K562 (cell line): ENCODE measurements around the gene SDK1. TPM values are rescaled to one million over a fixed set of nuclear protein-coding genes. Genes with fewer than 3 reads are reported as not detected.

Source experiments
- ATAC-seq: fragments of 200-7000 bp; cut with Tn5 transposase; 3 replicates; pipeline ENCODE4 v1.9.1; 2020; ENCODE audit warnings: moderate library complexity
- BruUV-seq: library from RNA; stranded (reverse); fragments of 400-500 nt; replicated peaks from 2 replicates; lab custom pipeline; 2021; lab: Mats Ljungman, UMichigan
- CTCF ChIA-PET: fragments of 300-600 bp; formaldehyde crosslinking; extraction: SDS; loops from one replicate; lab custom pipeline; 2021; ENCODE audit warnings: low intra/inter-chr PET ratio; lab: Yijun Ruan, JAX
- POLR2A ChIA-PET: fragments of 300-600, 350-650 bp; sonication (Branson Sonifier 250); formaldehyde crosslinking; extraction: SDS; loops from one replicate; lab custom pipeline; 2021; ENCODE audit warnings: antibody characterized with exemption, inconsistent platforms; lab: Yijun Ruan, JAX
- DNase-seq, 4 experiments: peaks; one replicate each; pipeline versions ENCODE4 v3.0.0 to v3.0.0-alpha.2; 2011 to 2018; ENCODE audit warnings: low spot score in 3 of 4, mixed read lengths in 3 of 4; ENCODE audit errors: extremely low read depth in 1 of 4
- FAIRE-seq: peaks from 2 replicates; lab custom pipeline; 2011; peaks lifted over from hg19 to GRCh38; lab: Jason Lieb, UNC
- H2AFZ ChIP-seq: 2 replicates; pipeline ENCODE4 v1.6.0; 2011; ENCODE audit warnings: low read depth, low read length, control low read depth, inconsistent platforms
- H3K27ac ChIP-seq: fragments of 200-600 bp; 3 replicates; pipeline ENCODE4 v1.8.0; 2011; ENCODE audit warnings: low read depth, mild to moderate bottlenecking, control low read depth, inconsistent platforms, low read length, moderate library complexity, mixed read lengths; ENCODE audit errors: extremely low read depth
- H3K27me3 ChIP-seq, 2 experiments: fragments of 300-600 bp in 1 of 2; 2 replicates in 1 of 2; 3 replicates in 1 of 2; pipeline versions ENCODE4 v1.6.0 to v1.8.0; 2011; ENCODE audit warnings: inconsistent platforms in 2 of 2, low read length in 2 of 2, mild to moderate bottlenecking in 1 of 2, mixed read lengths in 1 of 2, moderate library complexity in 1 of 2; ENCODE audit not compliant: control insufficient read depth in 2 of 2, insufficient read depth in 2 of 2
- H3K36me3 ChIP-seq: fragments of 300-600 bp; 3 replicates; pipeline ENCODE4 v1.8.0; 2011; ENCODE audit warnings: mild to moderate bottlenecking, low read length, inconsistent platforms; ENCODE audit not compliant: control insufficient read depth, insufficient read depth
- H3K4me1 ChIP-seq, 2 experiments: fragments of 200-600 bp in 1 of 2; replicated peaks in 1 of 2; 2 replicates in 1 of 2; 3 replicates in 1 of 2; pipeline versions ENCODE4 v1.5.1 to v1.8.0; 2011; ENCODE audit warnings: inconsistent platforms in 2 of 2, low read length in 2 of 2, mild to moderate bottlenecking in 1 of 2, mixed read lengths in 1 of 2, moderate library complexity in 1 of 2; ENCODE audit not compliant: control insufficient read depth in 2 of 2, insufficient read depth in 2 of 2
- H3K4me2 ChIP-seq: 2 replicates; pipeline ENCODE4 v1.6.1; 2011; ENCODE audit warnings: low read length, control low read depth, inconsistent platforms, mixed read lengths; ENCODE audit not compliant: insufficient read depth
- H3K4me3 ChIP-seq: fragments of 200-600 bp; sonication (generic), shearing (Covaris generic); 2 replicates; pipeline ENCODE4 v1.5.1; 2016; ENCODE audit warnings: control low read depth, inconsistent platforms
- H3K79me2 ChIP-seq: fragments of 200-600 bp; 3 replicates; pipeline ENCODE4 v1.8.0; 2011; ENCODE audit warnings: low read length, inconsistent platforms; ENCODE audit not compliant: control insufficient read depth, insufficient read depth
- H3K9ac ChIP-seq, 2 experiments: 2 replicates each; pipeline versions ENCODE4 v1.6.0 to v1.6.1; 2011; ENCODE audit warnings: low read depth in 2 of 2, low read length in 2 of 2, control low read depth in 1 of 2, inconsistent platforms in 1 of 2, mild to moderate bottlenecking in 1 of 2, mixed read lengths in 1 of 2; ENCODE audit not compliant: insufficient read depth in 1 of 2
- H3K9me1 ChIP-seq: one replicate; pipeline ENCODE4 v1.6.0; 2011; ENCODE audit warnings: inconsistent platforms, mild to moderate bottlenecking, low read length, moderate library complexity; ENCODE audit not compliant: control insufficient read depth, insufficient read depth
- H3K9me3 ChIP-seq: replicated peaks from 2 replicates; pipeline ENCODE4 v1.5.1; 2011; ENCODE audit warnings: low read depth, low read length, inconsistent platforms; ENCODE audit not compliant: control insufficient read depth, insufficient read depth
- H4K20me1 ChIP-seq: replicated peaks from 2 replicates; pipeline ENCODE4 v1.6.1; 2011; ENCODE audit warnings: low read length, inconsistent platforms, mixed read lengths; ENCODE audit not compliant: control insufficient read depth, insufficient read depth
- BRD4 ChIP-seq: fragments of 200-600 bp; sonication (generic); IDR thresholded peaks from 2 replicates; pipeline ENCODE4 v1.6.1; 2017; ENCODE audit warnings: inconsistent platforms
- LCOR ChIP-seq: sonication (generic); formaldehyde crosslinking; IDR thresholded peaks from 2 replicates; pipeline ENCODE4 v1.8.0; 2022; ENCODE audit warnings: mild to moderate bottlenecking, missing genetic modification reagents
- MAFG ChIP-seq: fragments of 450-650 bp; conservative IDR thresholded peaks from 2 replicates; pipeline ENCODE4 v1.6.1; 2016; ENCODE audit warnings: missing genetic modification characterization, missing compliant biosample characterization
- NFATC3 ChIP-seq: fragments of 450-650 bp; IDR thresholded peaks from 2 replicates; pipeline ENCODE4 v1.6.1; 2017; ENCODE audit warnings: mild to moderate bottlenecking
- POLR2G ChIP-seq: fragments of 200-400 bp; formaldehyde crosslinking; IDR thresholded peaks from 2 replicates; pipeline ENCODE4 v1.6.1; 2017; ENCODE audit warnings: low read depth, mild to moderate bottlenecking, antibody characterized with exemption, low read length, moderate library complexity
- RAD21 ChIP-seq, 2 experiments: fragments of 250-450 bp in 1 of 2; fragments of 450-650 bp in 1 of 2; sonication (Bioruptor Pico) in 1 of 2; formaldehyde crosslinking in 1 of 2; IDR thresholded peaks in 1 of 2; conservative IDR thresholded peaks in 1 of 2; 2 replicates each; pipeline versions ENCODE4 v1.4.0 to v1.8.0; 2020 to 2022; ENCODE audit warnings: mild to moderate bottlenecking in 2 of 2, moderate library complexity in 1 of 2
- RUNX1 ChIP-seq: sonication (generic); IDR thresholded peaks from 2 replicates; pipeline ENCODE4 v1.6.1; 2016; ENCODE audit warnings: antibody characterized with exemption, low read depth
- SRSF9 ChIP-seq: fragments of 200-400 bp; formaldehyde crosslinking; IDR thresholded peaks from 2 replicates; pipeline ENCODE4 v1.6.1; 2017; ENCODE audit warnings: low read depth, low read length, borderline replicate concordance
- ZBTB7A ChIP-seq: IDR thresholded peaks from 2 replicates; pipeline ENCODE4 v1.6.1; 2011; ENCODE audit warnings: low read depth, mild to moderate bottlenecking, low read length, moderate library complexity, borderline replicate concordance; ENCODE audit not compliant: control insufficient read depth
- ZFP36 ChIP-seq: fragments of 150-350 bp; IDR thresholded peaks from 2 replicates; pipeline ENCODE4 v1.6.1; 2018; ENCODE audit warnings: low read length, low read depth; ENCODE audit not compliant: partially characterized antibody
- WGBS: fragments of 100-300 bp; shearing (Covaris generic); methylation state at CpG from one replicate; pipeline ENCODE4 v1.1.6; 2016; ENCODE audit warnings: low coverage, mixed read lengths; ENCODE audit not compliant: insufficient coverage; ENCODE audit errors: missing lambda C conversion rate; 5-methylcytosine and 5-hydroxymethylcytosine counted together
- in situ Hi-C: fragments of 300-500 bp; cut with MboI; formaldehyde crosslinking; loops from 4 replicates; pipeline ENCODE4 v1.15.0; 2018; ENCODE audit warnings: inconsistent platforms, mixed read lengths
- intact Hi-C: fragments of 100-400 bp; cut with micrococcal nuclease; formaldehyde crosslinking; loops from 2 replicates; pipeline ENCODE4 v1.14.2; 2022
- polyA plus RNA-seq, 8 experiments: library from polyadenylated mRNA; depleted of rRNA in 4 of 8; stranded (reverse) in 5 of 8; unstranded in 3 of 8; fragments of >200 nt; fragmentation: Nextera tagmentation in 2 of 8; fragmentation: Illumina TruSeq in 1 of 8; extraction: Ambion mirVana in 2 of 8; extraction: Trizol in 1 of 8; gene quantifications; 2 replicates each; pipeline versions ENCODE4 v1.2.1 to v1.2.3, GENCODE V29; 2011 to 2014; ENCODE audit warnings: inconsistent platforms in 1 of 8, missing spikeins in 1 of 8
- total RNA-seq, 7 experiments: library from RNA; depleted of rRNA in 6 of 7; stranded (reverse); fragments of >200 nt in 6 of 7; fragmentation: Illumina TruSeq in 2 of 7; extraction: Trizol in 2 of 7; gene quantifications; 2 replicates each; pipeline versions ENCODE4 v1.2.1 to v1.2.3, GENCODE V29; 2011 to 2021; ENCODE audit warnings: low replicate concordance in 1 of 7
- TF ChIP-seq, protein P1 (sequence below): fragments of 450-650 bp; IDR thresholded peaks from 2 replicates; pipeline ENCODE4 v1.6.1; 2017; ENCODE audit warnings: antibody characterized with exemption
- TF ChIP-seq, protein P2 (sequence below): sonication (generic); formaldehyde crosslinking; IDR thresholded peaks from 2 replicates; pipeline ENCODE4 v1.8.0; 2022; ENCODE audit warnings: missing genetic modification reagents, mild to moderate bottlenecking, moderate library complexity, borderline replicate concordance
- TF ChIP-seq, protein P3 (sequence below): sonication (generic); formaldehyde crosslinking; IDR thresholded peaks from 2 replicates; pipeline ENCODE4 v1.5.0; 2020; ENCODE audit warnings: missing genetic modification reagents
- TF ChIP-seq, protein P4 (sequence below): conservative IDR thresholded peaks from 2 replicates; pipeline ENCODE4 v1.6.1; 2011; ENCODE audit warnings: low read depth, mild to moderate bottlenecking, low read length; ENCODE audit not compliant: control insufficient read depth

The SDK1 gene
- total and polyA plus RNA-seq, 9 of the 15 experiments (the other 6 are each of a cell fraction or from before 2014, with no cell fraction given), result 0.16 TPM; not detected in 8

DNA sequence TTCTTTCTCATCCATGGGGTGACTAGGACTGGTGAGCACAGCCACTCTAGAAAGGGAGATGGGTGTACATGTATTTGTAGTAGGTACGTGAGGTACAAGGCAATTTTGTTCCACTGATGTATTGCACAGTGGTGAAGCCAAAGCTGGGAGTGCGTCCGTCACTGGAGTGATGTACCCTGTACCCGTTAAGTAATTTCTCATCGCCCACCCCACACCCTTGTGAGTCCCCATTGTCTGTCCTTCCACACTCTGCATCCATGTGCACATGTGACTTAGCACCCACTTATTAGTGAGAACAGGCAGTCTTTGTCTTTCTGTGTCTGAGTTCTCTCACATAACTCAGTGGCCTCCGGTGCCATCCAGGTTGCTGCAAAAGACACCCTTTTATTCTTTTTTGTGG is 658.3 kb downstream of the SDK1 start (continued):
- TF ChIP-seq, protein P1, sequence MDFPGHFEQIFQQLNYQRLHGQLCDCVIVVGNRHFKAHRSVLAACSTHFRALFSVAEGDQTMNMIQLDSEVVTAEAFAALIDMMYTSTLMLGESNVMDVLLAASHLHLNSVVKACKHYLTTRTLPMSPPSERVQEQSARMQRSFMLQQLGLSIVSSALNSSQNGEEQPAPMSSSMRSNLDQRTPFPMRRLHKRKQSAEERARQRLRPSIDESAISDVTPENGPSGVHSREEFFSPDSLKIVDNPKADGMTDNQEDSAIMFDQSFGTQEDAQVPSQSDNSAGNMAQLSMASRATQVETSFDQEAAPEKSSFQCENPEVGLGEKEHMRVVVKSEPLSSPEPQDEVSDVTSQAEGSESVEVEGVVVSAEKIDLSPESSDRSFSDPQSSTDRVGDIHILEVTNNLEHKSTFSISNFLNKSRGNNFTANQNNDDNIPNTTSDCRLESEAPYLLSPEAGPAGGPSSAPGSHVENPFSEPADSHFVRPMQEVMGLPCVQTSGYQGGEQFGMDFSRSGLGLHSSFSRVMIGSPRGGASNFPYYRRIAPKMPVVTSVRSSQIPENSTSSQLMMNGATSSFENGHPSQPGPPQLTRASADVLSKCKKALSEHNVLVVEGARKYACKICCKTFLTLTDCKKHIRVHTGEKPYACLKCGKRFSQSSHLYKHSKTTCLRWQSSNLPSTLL, result no peak
- TF ChIP-seq NFATC3, result no peak

DNA sequence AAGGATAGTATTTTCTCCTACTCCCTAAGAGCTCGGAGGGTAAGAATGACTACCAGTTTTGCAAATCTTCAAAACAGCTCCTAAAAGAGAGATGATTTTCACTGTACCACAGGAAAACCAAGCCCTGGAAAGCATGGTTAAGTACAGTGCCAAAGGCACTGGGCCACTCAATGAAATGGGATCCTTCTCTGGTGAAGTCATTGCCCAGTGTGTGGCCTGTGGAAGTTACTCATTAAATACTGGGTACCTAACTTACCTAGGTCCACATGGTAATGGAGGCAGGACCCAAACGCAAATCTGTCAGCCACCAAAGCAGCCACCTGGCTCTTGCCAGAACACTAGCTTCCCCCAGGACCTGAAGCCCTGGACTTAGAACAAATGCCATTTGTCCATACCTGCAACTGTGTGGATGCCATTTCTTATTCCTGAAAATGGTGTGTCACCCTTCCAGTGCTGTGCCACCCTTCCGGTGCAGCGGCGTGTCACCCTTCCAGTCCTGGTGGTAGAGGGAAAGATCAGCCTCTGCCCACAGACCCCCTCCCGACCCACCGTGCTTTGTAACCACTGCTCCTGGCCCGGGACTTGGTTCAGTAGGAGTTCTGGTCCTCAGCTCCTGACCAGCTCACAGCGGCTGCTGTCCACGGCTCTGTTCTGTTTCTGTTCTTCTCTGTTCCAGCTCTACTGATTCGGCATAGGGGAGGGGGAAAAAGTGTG is 659.2 kb downstream of the SDK1 start:
- BruUV-seq, result no TSS peak
- no peak overlapping the region for H3K27ac ChIP-seq
- no peaks in the 10 kb centered on the region for H3K9me3 ChIP-seq
- no peak overlapping the region for H3K4me3 ChIP-seq
- H3K79me2 ChIP-seq, result no peaks in the 10 kb centered on the region
- DNase-seq (no peak), ATAC-seq (no peak), FAIRE-seq (no peak)
- 0% methylated on average over 10 of the region's 11 CpGs for WGBS
- H3K4me1 ChIP-seq, result no peaks in the 10 kb centered on the region
- no peaks in the 10 kb centered on the region for H3K36me3 ChIP-seq
- peaks cover 2 to 47% of the 10 kb centered on the region in 2 experiments; a peak in 4 of 5 replicates for H3K27me3 ChIP-seq
- ChIA-PET POLR2A (interaction anchor here (0.7 kb wide), 1 partner anchor 30 kb away, joined by 3 read pairs; no protein-coding TSS in a partner anchor), CTCF (no interaction called here)
- no peaks in the 10 kb centered on the region for H3K9me1 ChIP-seq
- intact Hi-C loops (no loop called here), in situ Hi-C loops (no loop called here)
- no peaks in the 10 kb centered on the region for H4K20me1 ChIP-seq
- no peak overlapping the region for H2AFZ ChIP-seq
- no peak overlapping the region for H3K4me2 ChIP-seq
- TF ChIP-seq, protein P2, sequence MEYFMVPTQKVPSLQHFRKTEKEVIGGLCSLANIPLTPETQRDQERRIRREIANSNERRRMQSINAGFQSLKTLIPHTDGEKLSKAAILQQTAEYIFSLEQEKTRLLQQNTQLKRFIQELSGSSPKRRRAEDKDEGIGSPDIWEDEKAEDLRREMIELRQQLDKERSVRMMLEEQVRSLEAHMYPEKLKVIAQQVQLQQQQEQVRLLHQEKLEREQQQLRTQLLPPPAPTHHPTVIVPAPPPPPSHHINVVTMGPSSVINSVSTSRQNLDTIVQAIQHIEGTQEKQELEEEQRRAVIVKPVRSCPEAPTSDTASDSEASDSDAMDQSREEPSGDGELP (CRISPR knock-in tag), result no peak
- TF ChIP-seq BRD4 (no peak), RAD21 (CRISPR knock-in tag; conservative IDR thresholded peaks at IDR 0.05 in 1 of 2, IDR thresholded peaks at IDR 0.05 in 1 of 2) (no peak), MAFG (tag) (no peak), LCOR (no peak), RUNX1 (no peak), SRSF9 (no peak), ZFP36 (no peak), ZBTB7A (no peak), POLR2G (no peak)
- TF ChIP-seq, protein P3, sequence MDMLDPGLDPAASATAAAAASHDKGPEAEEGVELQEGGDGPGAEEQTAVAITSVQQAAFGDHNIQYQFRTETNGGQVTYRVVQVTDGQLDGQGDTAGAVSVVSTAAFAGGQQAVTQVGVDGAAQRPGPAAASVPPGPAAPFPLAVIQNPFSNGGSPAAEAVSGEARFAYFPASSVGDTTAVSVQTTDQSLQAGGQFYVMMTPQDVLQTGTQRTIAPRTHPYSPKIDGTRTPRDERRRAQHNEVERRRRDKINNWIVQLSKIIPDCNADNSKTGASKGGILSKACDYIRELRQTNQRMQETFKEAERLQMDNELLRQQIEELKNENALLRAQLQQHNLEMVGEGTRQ, result no peak
- TF ChIP-seq, protein P4, sequence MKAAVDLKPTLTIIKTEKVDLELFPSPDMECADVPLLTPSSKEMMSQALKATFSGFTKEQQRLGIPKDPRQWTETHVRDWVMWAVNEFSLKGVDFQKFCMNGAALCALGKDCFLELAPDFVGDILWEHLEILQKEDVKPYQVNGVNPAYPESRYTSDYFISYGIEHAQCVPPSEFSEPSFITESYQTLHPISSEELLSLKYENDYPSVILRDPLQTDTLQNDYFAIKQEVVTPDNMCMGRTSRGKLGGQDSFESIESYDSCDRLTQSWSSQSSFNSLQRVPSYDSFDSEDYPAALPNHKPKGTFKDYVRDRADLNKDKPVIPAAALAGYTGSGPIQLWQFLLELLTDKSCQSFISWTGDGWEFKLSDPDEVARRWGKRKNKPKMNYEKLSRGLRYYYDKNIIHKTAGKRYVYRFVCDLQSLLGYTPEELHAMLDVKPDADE, result no peak
- H3K9ac ChIP-seq, result no peak overlapping the region
